ENCODE results near the gene DCC. TPM values are rescaled to one million over a fixed set of nuclear protein-coding genes. Genes with fewer than 3 reads are reported as not detected.

DCC gene
- total RNA-seq, 4 donors from 2014 or later, result 0.94 TPM; not detected in 3

GRCh38 chr18:53375621-53376020, 1035.6 kb downstream of the DCC start:
- no peaks in the 10 kb centered on the region for H3K27me3 ChIP-seq
- H3K9me3 ChIP-seq, result no peaks in the 10 kb centered on the region
- H3K27ac ChIP-seq, result no peak overlapping the region
- H3K4me1 ChIP-seq, result peaks cover 0 to 7% of the 10 kb centered on the region in 2 donors
- 18 to 28% methylated on average over 2 of the region's 2 CpGs for WGBS, 2 donors
- peak; percentile 82 for DNase-seq
- TF ChIP-seq CTCF (IDR thresholded peaks at IDR 0.05) (no peak), POLR2A (IDR thresholded peaks at IDR 0.05) (no peak)
- H3K36me3 ChIP-seq, result no peaks in the 10 kb centered on the region
- no peak overlapping the region for H3K4me3 ChIP-seq (replicated peaks in 1 of 3)
- intact Hi-C loops (cut with DNase I), result no loop called here

GRCh38 chr18:53380063-53380639, 1040.2 kb downstream of the DCC start:
- no peaks in the 10 kb centered on the region for H3K36me3 ChIP-seq
- intact Hi-C loops (cut with DNase I), result no loop called here
- 89 to 100% methylated on average over 1 of the region's 1 CpG for WGBS, 2 donors

GRCh38 chr18:53382870-53383269, 1042.9 kb downstream of the DCC start:
- intact Hi-C loops (cut with DNase I), result no loop called here
- 71 to 73% methylated on average over 1 of the region's 1 CpG for WGBS, 2 donors
- no peak for TF ChIP-seq POLR2A (IDR thresholded peaks at IDR 0.05)
- TF ChIP-seq CTCF (IDR thresholded peaks at IDR 0.05), result no peak
- H3K4me1 ChIP-seq, result no peaks in the 10 kb centered on the region
- no peak overlapping the region for H3K27ac ChIP-seq
- H3K9me3 ChIP-seq, result no peaks in the 10 kb centered on the region
- DNase-seq, result no peak
- H3K27me3 ChIP-seq, result no peaks in the 10 kb centered on the region
- no peak overlapping the region for H3K4me3 ChIP-seq (replicated peaks in 1 of 3)
- no peaks in the 10 kb centered on the region for H3K36me3 ChIP-seq

More at GRCh38 chr18:53380063-53380639, 1040.2 kb downstream of the DCC start:
- peaks cover 0 to 3% of the 10 kb centered on the region in 2 donors for H3K4me1 ChIP-seq
- H3K27ac ChIP-seq, result no peak overlapping the region
- H3K4me3 ChIP-seq (replicated peaks in 1 of 3), result no peak overlapping the region
- H3K27me3 ChIP-seq, result no peaks in the 10 kb centered on the region
- no peak for DNase-seq
- no peaks in the 10 kb centered on the region for H3K9me3 ChIP-seq
- peak in 5 of 6 experiments; percentile 15 to 55 (median 40) for TF ChIP-seq CTCF (IDR thresholded peaks at IDR 0.05)
- TF ChIP-seq POLR2A (IDR thresholded peaks at IDR 0.05), result no peak

GRCh38 chr18:53385889-53386288, 1045.9 kb downstream of the DCC start:
- no peaks in the 10 kb centered on the region for H3K36me3 ChIP-seq
- H3K4me3 ChIP-seq (replicated peaks in 1 of 3), result no peak overlapping the region
- TF ChIP-seq POLR2A (IDR thresholded peaks at IDR 0.05) (no peak), CTCF (IDR thresholded peaks at IDR 0.05) (no peak)
- no peak for DNase-seq
- no peaks in the 10 kb centered on the region for H3K27me3 ChIP-seq
- WGBS, 2 donors, result 75 to 80% methylated on average over 3 of the region's 3 CpGs
- intact Hi-C loops (cut with DNase I), result no loop called here
- no peak overlapping the region for H3K27ac ChIP-seq
- no peaks in the 10 kb centered on the region for H3K9me3 ChIP-seq
- H3K4me1 ChIP-seq, result no peaks in the 10 kb centered on the region

- WGBS, 2 donors, result 76 to 94% methylated on average over 3 of the region's 3 CpGs
- H3K36me3 ChIP-seq, result no peaks in the 10 kb centered on the region
- no peak for DNase-seq
Observed at GRCh38 chr18:53387581-53387980, 1047.6 kb downstream of the DCC start.

More at GRCh38 chr18:53387581-53387980, 1047.6 kb downstream of the DCC start:
- intact Hi-C loops (cut with DNase I), result no loop called here
- Histone ChIP-seq H3K27me3 (no peaks in the 10 kb centered on the region), H3K4me3 (replicated peaks in 1 of 3) (no peak overlapping the region), H3K9me3 (no peaks in the 10 kb centered on the region), H3K4me1 (no peaks in the 10 kb centered on the region), H3K27ac (no peak overlapping the region)
- TF ChIP-seq POLR2A (IDR thresholded peaks at IDR 0.05), result no peak

Measured in thyroid gland (tissue), 4 donors.